HG03565 (cell line): ENCODE data around the gene TRAPPC8.
"Not testable (repeated sequence)": the region's sequence is repeated elsewhere in the genome, so short reads cannot be mapped to it uniquely, and the experiment has no call there.

Experiments used
- ATAC-seq: cut with Tn5 transposase; IDR thresholded peaks from one replicate; pipeline ENCODE4 v1.9.1; 2021; ENCODE audit warnings: mild to moderate bottlenecking, moderate library complexity; ENCODE audit not compliant: unreplicated experiment

Gene TRAPPC8

GRCh38 chr18:31942999-31943877 is at the start of gene TRAPPC8:
TSS of gene TRAPPC8 (minus strand) at chr18:31943128. CDS start at chr18:31942764, 364 bp downstream.
- ATAC-seq = peak; percentile 84

- ATAC-seq = peak; percentile 100
Measured at GRCh38 chr18:31990823-31991222, 47.9 kb upstream of the TRAPPC8 start.

GRCh38 chr18:31983976-31984375 is 41.0 kb upstream of the TRAPPC8 start:
- ATAC-seq = no peak

GRCh38 chr18:31983020-31983419 is 40.1 kb upstream of the TRAPPC8 start:
- ATAC-seq = no peak

- no peak for ATAC-seq
Measured at GRCh38 chr18:31980863-31981262, 37.9 kb upstream of the TRAPPC8 start.

GRCh38 chr18:31979714-31980113 is 36.8 kb upstream of the TRAPPC8 start:
- no peak for ATAC-seq

- no peak for ATAC-seq
Measured at GRCh38 chr18:31978616-31979015, 35.7 kb upstream of the TRAPPC8 start.

- no peak for ATAC-seq
Measured at GRCh38 chr18:31977270-31977872, 34.4 kb upstream of the TRAPPC8 start.

- no peak for ATAC-seq
Measured at GRCh38 chr18:31976242-31976641, 33.3 kb upstream of the TRAPPC8 start.

- no peak for ATAC-seq
Measured at GRCh38 chr18:31973929-31974546, 31.1 kb upstream of the TRAPPC8 start.

GRCh38 chr18:31970617-31971016 is 27.7 kb upstream of the TRAPPC8 start:
- no peak for ATAC-seq

- no peak for ATAC-seq
Measured at GRCh38 chr18:31965316-31965970, 22.5 kb upstream of the TRAPPC8 start.

GRCh38 chr18:31957728-31958127 is 14.8 kb upstream of the TRAPPC8 start:
- no peak for ATAC-seq

GRCh38 chr18:31954349-31954748 is 11.4 kb upstream of the TRAPPC8 start:
- no peak for ATAC-seq

- ATAC-seq = not testable (repeated sequence)
Measured at GRCh38 chr18:31953699-31954098, 10.8 kb upstream of the TRAPPC8 start.

GRCh38 chr18:31952223-31952622 is 9.3 kb upstream of the TRAPPC8 start:
- no peak for ATAC-seq

- no peak for ATAC-seq
Measured at GRCh38 chr18:31950583-31950982, 7.7 kb upstream of the TRAPPC8 start.

- not testable (repeated sequence) for ATAC-seq
Measured at GRCh38 chr18:31948349-31948748, 5.4 kb upstream of the TRAPPC8 start.

GRCh38 chr18:31946305-31947046 is 3.5 kb upstream of the TRAPPC8 start:
- ATAC-seq = no peak
